ENCODE results near the gene CDC42EP4. TPM values are rescaled to one million over a fixed set of nuclear protein-coding genes. Genes with fewer than 3 reads are reported as not detected.
A peak's percentile ranks its signal among the peaks of the same experiment; 100 is the strongest.

Gene CDC42EP4
- total and polyA plus RNA-seq, 12 donors: 18.6 to 87.6 (median 30.8) TPM

DNA sequence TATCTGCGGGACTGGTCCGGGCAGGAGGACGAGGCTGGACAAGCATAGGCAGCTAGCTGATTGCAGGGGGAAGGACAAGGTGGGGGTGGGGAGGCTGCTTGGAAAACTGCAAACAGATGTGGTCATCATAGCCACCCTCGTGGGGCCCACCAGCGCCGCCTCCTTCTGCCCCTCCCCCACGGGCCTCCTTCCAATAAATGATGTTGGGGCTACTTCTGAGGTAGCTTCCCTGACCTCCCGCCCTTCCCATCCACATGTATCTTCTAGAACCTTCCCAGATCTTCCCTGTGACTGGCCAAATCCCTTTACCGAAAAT lies 12.3 kb upstream of the CDC42EP4 start:
- DNase-seq (no peak), ATAC-seq (peak; percentile 20 to 66 (median 38))
- peak overlapping the region in 1 of 10 donors; percentile 25 for H3K27ac ChIP-seq
- intact Hi-C loops (cut with DNase I): no loop called here
- 68 to 72% methylated on average over 9 of the region's 9 CpGs for WGBS, 2 donors
- H3K4me3 ChIP-seq: no peak overlapping the region
- H3K9me3 ChIP-seq: peaks cover 0 to 5% (median 0%) of the 10 kb centered on the region in 11 donors
- H3K27me3 ChIP-seq: no peaks in the 10 kb centered on the region
- H3K36me3 ChIP-seq: no peaks in the 10 kb centered on the region
- TF ChIP-seq, protein P1, sequence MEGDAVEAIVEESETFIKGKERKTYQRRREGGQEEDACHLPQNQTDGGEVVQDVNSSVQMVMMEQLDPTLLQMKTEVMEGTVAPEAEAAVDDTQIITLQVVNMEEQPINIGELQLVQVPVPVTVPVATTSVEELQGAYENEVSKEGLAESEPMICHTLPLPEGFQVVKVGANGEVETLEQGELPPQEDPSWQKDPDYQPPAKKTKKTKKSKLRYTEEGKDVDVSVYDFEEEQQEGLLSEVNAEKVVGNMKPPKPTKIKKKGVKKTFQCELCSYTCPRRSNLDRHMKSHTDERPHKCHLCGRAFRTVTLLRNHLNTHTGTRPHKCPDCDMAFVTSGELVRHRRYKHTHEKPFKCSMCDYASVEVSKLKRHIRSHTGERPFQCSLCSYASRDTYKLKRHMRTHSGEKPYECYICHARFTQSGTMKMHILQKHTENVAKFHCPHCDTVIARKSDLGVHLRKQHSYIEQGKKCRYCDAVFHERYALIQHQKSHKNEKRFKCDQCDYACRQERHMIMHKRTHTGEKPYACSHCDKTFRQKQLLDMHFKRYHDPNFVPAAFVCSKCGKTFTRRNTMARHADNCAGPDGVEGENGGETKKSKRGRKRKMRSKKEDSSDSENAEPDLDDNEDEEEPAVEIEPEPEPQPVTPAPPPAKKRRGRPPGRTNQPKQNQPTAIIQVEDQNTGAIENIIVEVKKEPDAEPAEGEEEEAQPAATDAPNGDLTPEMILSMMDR (IDR thresholded peaks at IDR 0.05): no peak
- H3K4me1 ChIP-seq: peaks cover 4 to 36% (median 20%) of the 10 kb centered on the region in 9 donors

DNA sequence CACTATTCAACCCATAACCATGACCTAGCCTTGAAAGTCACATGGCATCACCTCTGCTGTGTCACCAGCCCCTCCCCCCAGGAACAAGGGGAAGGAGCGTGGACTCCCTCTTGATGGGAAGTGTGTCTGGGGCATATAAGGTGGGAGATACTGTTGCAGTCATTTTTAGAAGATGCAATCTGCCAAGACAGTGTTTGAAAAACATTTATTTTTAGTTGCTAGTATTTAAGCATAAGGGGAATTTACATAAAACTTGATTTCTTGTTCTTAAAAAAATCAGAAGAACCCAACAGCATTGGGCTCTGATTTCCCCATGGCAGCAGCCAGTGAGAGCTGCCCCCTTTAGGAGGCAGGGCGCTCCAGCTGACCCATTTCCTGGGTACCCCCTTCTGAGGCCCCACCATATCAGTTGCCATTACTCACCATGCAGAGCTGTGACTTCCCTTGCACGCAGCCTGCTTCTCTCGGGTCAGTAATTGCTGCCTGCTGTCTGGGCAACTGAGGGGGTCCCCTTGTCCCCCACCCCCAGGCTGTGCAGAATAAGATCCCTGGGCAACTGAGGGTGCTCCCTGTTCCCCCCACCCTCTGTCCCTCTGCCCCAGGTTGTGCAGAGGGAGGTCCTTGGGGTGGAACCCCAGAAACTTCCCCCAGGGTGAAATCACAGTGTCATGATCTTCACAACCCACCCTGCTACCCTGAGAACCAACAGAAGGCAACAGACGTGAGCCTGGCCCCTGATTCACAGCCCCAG lies 11.8 kb upstream of the CDC42EP4 start:
- H3K9me3 ChIP-seq: peaks cover 0 to 5% (median 0%) of the 10 kb centered on the region in 11 donors
- WGBS, 2 donors: 50 to 68% methylated on average over 5 of the region's 5 CpGs
- H3K4me3 ChIP-seq: no peak overlapping the region
- no peaks in the 10 kb centered on the region for H3K27me3 ChIP-seq
- no peaks in the 10 kb centered on the region for H3K36me3 ChIP-seq
- H3K4me1 ChIP-seq: peaks cover 4 to 36% (median 20%) of the 10 kb centered on the region in 9 donors
- intact Hi-C loops (cut with DNase I): no loop called here
- TF ChIP-seq, protein P1 (IDR thresholded peaks at IDR 0.05): no peak
- no peak overlapping the region for H3K27ac ChIP-seq
- ATAC-seq (peak in 1 of 8 donors; percentile 3), DNase-seq (no peak)

DNA sequence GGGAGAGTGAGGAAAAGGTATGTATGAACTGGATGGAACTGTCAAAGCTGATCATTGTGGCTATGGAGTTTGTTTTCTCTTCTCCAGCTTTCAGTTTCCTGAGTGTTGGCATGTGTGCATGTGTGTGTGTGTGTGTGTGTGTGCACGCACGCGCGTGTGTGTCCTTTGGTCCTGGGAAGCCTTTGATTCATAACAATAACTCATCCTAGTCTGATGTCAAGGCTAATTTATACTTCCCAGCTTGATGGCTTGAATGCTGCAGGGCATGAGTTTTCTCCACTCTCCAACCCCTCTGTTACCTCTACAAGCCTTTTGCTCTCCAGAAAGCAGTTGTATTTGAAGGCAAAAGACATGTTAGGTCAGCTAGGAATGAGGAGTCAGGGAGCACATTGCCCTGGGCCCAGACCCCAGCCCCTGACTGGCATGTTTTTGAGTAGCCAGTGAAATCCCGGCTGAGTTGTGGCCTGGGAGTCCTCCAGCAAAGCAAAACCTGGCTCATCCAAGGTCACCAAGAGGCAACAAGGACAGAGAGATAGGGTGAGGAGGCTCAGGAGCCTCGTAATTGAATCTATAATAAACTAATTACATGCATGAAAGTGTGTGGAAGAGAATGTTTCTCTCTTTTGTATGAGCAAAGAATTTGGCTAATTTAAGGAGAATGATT lies 8.9 kb upstream of the CDC42EP4 start:
- Histone ChIP-seq H3K27ac (peak overlapping the region in 9 of 10 donors; percentile 6 to 67 (median 44)), H3K9me3 (peaks cover 0 to 5% (median 0%) of the 10 kb centered on the region in 11 donors), H3K36me3 (no peaks in the 10 kb centered on the region), H3K4me1 (peaks cover 6 to 50% (median 30%) of the 10 kb centered on the region in 9 donors), H3K27me3 (no peaks in the 10 kb centered on the region), H3K4me3 (no peak overlapping the region)
- TF ChIP-seq, protein P1 (IDR thresholded peaks at IDR 0.05): no peak
- intact Hi-C loops (cut with DNase I): no loop called here
- peak in 5 of 8 donors; percentile 24 to 64 (median 44) for ATAC-seq
- 73% methylated on average over 6 of the region's 6 CpGs for WGBS, 2 donors
- no peak for DNase-seq

DNA sequence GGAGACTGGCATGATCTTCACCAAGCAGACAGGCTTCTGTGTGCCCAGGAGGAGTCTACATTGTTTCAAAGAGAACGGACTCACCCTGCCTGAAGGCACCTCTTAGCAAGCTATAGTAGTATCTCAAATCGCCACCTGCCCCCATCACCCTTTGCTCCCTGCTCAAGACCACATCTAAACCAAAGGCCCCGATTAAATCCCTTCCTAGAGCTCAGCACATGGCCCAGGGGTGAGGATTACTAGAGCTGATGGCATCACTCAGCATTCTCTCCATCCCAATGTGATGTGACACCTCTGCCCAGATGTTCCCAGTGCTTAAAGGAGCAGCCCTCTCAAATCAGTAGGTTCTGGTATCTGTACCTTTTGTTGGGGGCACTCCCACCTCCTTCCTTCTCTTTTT lies 8.0 kb upstream of the CDC42EP4 start:
- Histone ChIP-seq H3K4me1 (peaks cover 5 to 41% (median 23%) of the 10 kb centered on the region in 9 donors), H3K36me3 (no peaks in the 10 kb centered on the region), H3K4me3 (no peak overlapping the region), H3K27ac (no peak overlapping the region), H3K9me3 (peaks cover 0 to 5% (median 0%) of the 10 kb centered on the region in 11 donors), H3K27me3 (no peaks in the 10 kb centered on the region)
- WGBS, 2 donors: 88 to 89% methylated on average over 3 of the region's 3 CpGs
- ATAC-seq: no peak
- intact Hi-C loops (cut with DNase I): loop anchor here in 2 of 10 donors (10.0 kb wide), 1 partner anchor 45 kb away; no protein-coding TSS in a partner anchor
- DNase-seq: no peak
- TF ChIP-seq, protein P1 (IDR thresholded peaks at IDR 0.05): no peak
